Measurements from ENCODE around the gene UBXN2A. TPM values are rescaled to one million over a fixed set of nuclear protein-coding genes. Genes with fewer than 3 reads are reported as not detected.

The UBXN2A gene
- 15.2 TPM for polyA plus RNA-seq (2013, experiment 1 of 2)
- polyA plus RNA-seq (2013, experiment 2 of 2): 14.4 TPM

GRCh38 chr2:23939987-23940717 lies at the start of gene UBXN2A:
UBXN2A (plus strand) TSS chr2:23940463; CDS start chr2:23958315, 17,852 bp downstream.
- 1% methylated on average over 53 of the region's 77 CpGs for WGBS
- H3K9me3 ChIP-seq (ENCODE audit: control insufficient read depth, low read length): no peaks in the 10 kb centered on the region
- peak within 1 kb of the TSS; percentile 65 for H3K27ac ChIP-seq (ENCODE audit: low read length, poor library complexity, severe bottlenecking)
- DNase-seq: peak; percentile 79
- no peak within 1 kb of the TSS for H2AK5ac ChIP-seq (ENCODE audit: low read length, severe bottlenecking)
- H2BK120ac ChIP-seq (ENCODE audit: low read depth, low read length): peak within 1 kb of the TSS; percentile 64
- peak within 1 kb of the TSS in 1 of 2 experiments; percentile 89 for H3K14ac ChIP-seq (ENCODE audit: low read length in 2 of 2)
- H3K4ac ChIP-seq (ENCODE audit: low read depth in 1 of 2, low read length in 2 of 2): peak within 1 kb of the TSS; percentile 46 to 84
- peak within 1 kb of the TSS; percentile 90 for H4K8ac ChIP-seq (ENCODE audit: low read length)
- peak within 1 kb of the TSS; percentile 76 for H3K4me2 ChIP-seq (ENCODE audit: low read length, poor library complexity, severe bottlenecking)
- H3K18ac ChIP-seq (ENCODE audit: low read depth in 1 of 2, low read length in 2 of 2): peak within 1 kb of the TSS; percentile 80 to 95
- H3K79me1 ChIP-seq (replicated peaks; ENCODE audit: low read length, poor library complexity, severe bottlenecking): peaks cover 6% of the 10 kb centered on the region
- peak within 1 kb of the TSS in 1 of 2 experiments; percentile 67 for H2BK12ac ChIP-seq (ENCODE audit: low read length in 2 of 2)
- H2BK15ac ChIP-seq (ENCODE audit: low read depth, poor library complexity, severe bottlenecking): peak within 1 kb of the TSS; percentile 87
- peak within 1 kb of the TSS; percentile 69 for H2BK5ac ChIP-seq (ENCODE audit: low read depth, low read length, poor library complexity, severe bottlenecking)
- peak within 1 kb of the TSS; percentile 94 for H2AFZ ChIP-seq (ENCODE audit: low read depth, low read length)
- peak within 1 kb of the TSS in 1 of 2 experiments; percentile 77 for H3K23ac ChIP-seq (ENCODE audit: low read length in 2 of 2)
- H3K4me3 ChIP-seq (ENCODE audit: insufficient read depth in 1 of 2, low read depth in 1 of 2, low read length in 2 of 2): peak within 1 kb of the TSS; percentile 92 to 93
- no peaks in the 10 kb centered on the region for H3K27me3 ChIP-seq (ENCODE audit: control insufficient read depth in 1 of 2, insufficient read depth in 1 of 2, low read length in 2 of 2)
- H3K4me1 ChIP-seq (ENCODE audit: control insufficient read depth, insufficient read depth, low read depth, low read length): peaks cover 9% of the 10 kb centered on the region
- peak within 1 kb of the TSS; percentile 88 for H3K9ac ChIP-seq (ENCODE audit: low read length)
- H3K36me3 ChIP-seq (ENCODE audit: control insufficient read depth in 1 of 2, insufficient read depth in 2 of 2, low read depth in 1 of 2, low read length in 2 of 2): peaks cover 0 to 4% of the 10 kb centered on the region in 2 experiments
- peak within 1 kb of the TSS; percentile 77 for H4K91ac ChIP-seq (ENCODE audit: low read length)

- H2BK120ac ChIP-seq (ENCODE audit: low read depth, low read length): no peak overlapping the region
- no peak overlapping the region for H2BK15ac ChIP-seq (ENCODE audit: low read depth, poor library complexity, severe bottlenecking)
- no peak overlapping the region for H4K91ac ChIP-seq (ENCODE audit: low read length)
- H3K36me3 ChIP-seq (ENCODE audit: control insufficient read depth in 1 of 2, insufficient read depth in 2 of 2, low read depth in 1 of 2, low read length in 2 of 2): no peaks in the 10 kb centered on the region
- H3K4ac ChIP-seq (ENCODE audit: low read depth in 1 of 2, low read length in 2 of 2): no peak overlapping the region
- no peak overlapping the region for H2BK5ac ChIP-seq (ENCODE audit: low read depth, low read length, poor library complexity, severe bottlenecking)
- no peak overlapping the region for H3K14ac ChIP-seq (ENCODE audit: low read length in 2 of 2)
- no peak overlapping the region for H2BK12ac ChIP-seq (ENCODE audit: low read length in 2 of 2)
- no peak overlapping the region for H3K27ac ChIP-seq (ENCODE audit: low read length, poor library complexity, severe bottlenecking)
- H3K27me3 ChIP-seq (ENCODE audit: control insufficient read depth in 1 of 2, insufficient read depth in 1 of 2, low read length in 2 of 2): no peaks in the 10 kb centered on the region
- H3K4me2 ChIP-seq (ENCODE audit: low read length, poor library complexity, severe bottlenecking): no peak overlapping the region
- H3K79me1 ChIP-seq (replicated peaks; ENCODE audit: low read length, poor library complexity, severe bottlenecking): peaks cover 16% of the 10 kb centered on the region
- H3K4me1 ChIP-seq (ENCODE audit: control insufficient read depth, insufficient read depth, low read depth, low read length): peaks cover 3% of the 10 kb centered on the region
- 98% methylated on average over 5 of the region's 8 CpGs for WGBS
- DNase-seq: no peak
- no peak overlapping the region for H4K8ac ChIP-seq (ENCODE audit: low read length)
- H3K9ac ChIP-seq (ENCODE audit: low read length): peak overlapping the region; percentile 82
- no peak overlapping the region for H3K23ac ChIP-seq (ENCODE audit: low read length in 2 of 2)
- H3K18ac ChIP-seq (ENCODE audit: low read depth in 1 of 2, low read length in 2 of 2): peak overlapping the region in 1 of 2 experiments; percentile 28
- peak overlapping the region in 1 of 2 experiments; percentile 61 for H3K4me3 ChIP-seq (ENCODE audit: insufficient read depth in 1 of 2, low read depth in 1 of 2, low read length in 2 of 2)
- no peak overlapping the region for H2AFZ ChIP-seq (ENCODE audit: low read depth, low read length)
- H2AK5ac ChIP-seq (ENCODE audit: low read length, severe bottlenecking): no peak overlapping the region
- H3K9me3 ChIP-seq (ENCODE audit: control insufficient read depth, low read length): no peaks in the 10 kb centered on the region
Measured at GRCh38 chr2:23900133-23900532, 40.1 kb upstream of the UBXN2A start.

- H3K4me1 ChIP-seq (ENCODE audit: control insufficient read depth, insufficient read depth, low read depth, low read length): peaks cover 4% of the 10 kb centered on the region
- H2AK5ac ChIP-seq (ENCODE audit: low read length, severe bottlenecking): peak overlapping the region; percentile 17
- peaks cover 16% of the 10 kb centered on the region for H3K79me1 ChIP-seq (replicated peaks; ENCODE audit: low read length, poor library complexity, severe bottlenecking)
- no peak overlapping the region for H3K23ac ChIP-seq (ENCODE audit: low read length in 2 of 2)
- peak overlapping the region in 1 of 2 experiments; percentile 61 for H3K4me3 ChIP-seq (ENCODE audit: insufficient read depth in 1 of 2, low read depth in 1 of 2, low read length in 2 of 2)
- no peak overlapping the region for H3K14ac ChIP-seq (ENCODE audit: low read length in 2 of 2)
- DNase-seq: peak; percentile 90
- no peak overlapping the region for H3K4me2 ChIP-seq (ENCODE audit: low read length, poor library complexity, severe bottlenecking)
- H2BK5ac ChIP-seq (ENCODE audit: low read depth, low read length, poor library complexity, severe bottlenecking): no peak overlapping the region
- H2BK15ac ChIP-seq (ENCODE audit: low read depth, poor library complexity, severe bottlenecking): no peak overlapping the region
- peak overlapping the region; percentile 82 for H3K9ac ChIP-seq (ENCODE audit: low read length)
- no peak overlapping the region for H4K91ac ChIP-seq (ENCODE audit: low read length)
- H3K27ac ChIP-seq (ENCODE audit: low read length, poor library complexity, severe bottlenecking): peak overlapping the region; percentile 46
- no peaks in the 10 kb centered on the region for H3K27me3 ChIP-seq (ENCODE audit: control insufficient read depth in 1 of 2, insufficient read depth in 1 of 2, low read length in 2 of 2)
- H3K9me3 ChIP-seq (ENCODE audit: control insufficient read depth, low read length): no peaks in the 10 kb centered on the region
- WGBS: 74% methylated on average over 7 of the region's 9 CpGs
- H2BK120ac ChIP-seq (ENCODE audit: low read depth, low read length): no peak overlapping the region
- H3K4ac ChIP-seq (ENCODE audit: low read depth in 1 of 2, low read length in 2 of 2): no peak overlapping the region
- no peak overlapping the region for H2AFZ ChIP-seq (ENCODE audit: low read depth, low read length)
- H2BK12ac ChIP-seq (ENCODE audit: low read length in 2 of 2): no peak overlapping the region
- H3K36me3 ChIP-seq (ENCODE audit: control insufficient read depth in 1 of 2, insufficient read depth in 2 of 2, low read depth in 1 of 2, low read length in 2 of 2): no peaks in the 10 kb centered on the region
- H4K8ac ChIP-seq (ENCODE audit: low read length): no peak overlapping the region
- peak overlapping the region; percentile 28 for H3K18ac ChIP-seq (ENCODE audit: low read depth in 1 of 2, low read length in 2 of 2)
Measured at GRCh38 chr2:23900541-23901322, 39.5 kb upstream of the UBXN2A start.
